HepG2 (cell line): ENCODE measurements around the gene SNED1.

Experiments
- CTCF ChIP-seq: sonication (generic); formaldehyde crosslinking; IDR thresholded peaks from 2 replicates; pipeline ENCODE4 v1.5.0; 2020; ENCODE audit warnings: mild to moderate bottlenecking, missing genetic modification reagents, moderate library complexity
- TCF12 ChIP-seq, 2 experiments: fragments of 450-650 bp in 1 of 2; sonication (generic) in 1 of 2; formaldehyde crosslinking in 1 of 2; IDR thresholded peaks; 2 replicates each; pipeline versions ENCODE4 v1.6.1 to v1.8.0; 2017 to 2022; ENCODE audit warnings: antibody characterized with exemption in 1 of 2, mild to moderate bottlenecking in 1 of 2, missing genetic modification reagents in 1 of 2, moderate library complexity in 1 of 2
- ZBTB40 ChIP-seq, 2 experiments: fragments of 450-650 bp in 1 of 2; sonication (generic) in 1 of 2; formaldehyde crosslinking in 1 of 2; IDR thresholded peaks; 2 replicates each; pipeline versions ENCODE4 v1.6.1 to v1.8.0; 2016 to 2022; ENCODE audit warnings: antibody characterized with exemption in 1 of 2, mild to moderate bottlenecking in 1 of 2, missing genetic modification reagents in 1 of 2

- TF ChIP-seq TCF12 (IDR thresholded peaks at IDR 0.05) (no peak), TCF12 (CRISPR knock-in tag; IDR thresholded peaks at IDR 0.05) (no peak), CTCF (no peak; the same call in 1 of the 2 replicates), ZBTB40 (IDR thresholded peaks at IDR 0.05) (no peak), ZBTB40 (CRISPR knock-in tag; IDR thresholded peaks at IDR 0.05) (no peak)
These were observed 11.4 kb downstream of the SNED1 start for GRCh38 chr2:241009601-241010530.
